ENCODE data around the gene GALNTL6. TPM values are rescaled to one million over a fixed set of nuclear protein-coding genes. Genes with fewer than 3 reads are reported as not detected.
"Not testable (repeated sequence)": the region's sequence is repeated elsewhere in the genome, so short reads cannot be mapped to it uniquely, and the experiment has no call there.

GALNTL6 gene
- total and polyA plus RNA-seq, 7 experiments from 2014 or later: not detected

- ChIA-PET POLR2A (no interaction called here), CTCF (no interaction called here)
- H3K27ac ChIP-seq (ENCODE audit: low read depth, low read length): no peak overlapping the region
- no peaks in the 10 kb centered on the region for H3K36me3 ChIP-seq (ENCODE audit: control insufficient read depth in 2 of 3, insufficient read depth in 3 of 3, low read length in 3 of 3)
- Mint-ChIP-seq H3K4me3 (no peak overlapping the region), H3K36me3 (peaks cover 0 to 5% (median 0%) of the 10 kb centered on the region in 5 donors), H3K4me1 (no peaks in the 10 kb centered on the region), H3K9me3 (peaks cover 2 to 45% (median 11%) of the 10 kb centered on the region in 11 donors), H3K27ac (no peak overlapping the region), H3K27me3 (peaks cover 0 to 13% (median 5%) of the 10 kb centered on the region in 5 donors)
- ATAC-seq (no peak), DNase-seq (no peak)
- H3K27me3 ChIP-seq (ENCODE audit: control insufficient read depth in 2 of 2, insufficient read depth in 2 of 2, low read length in 2 of 2): no peaks in the 10 kb centered on the region
- H3K4me3 ChIP-seq (ENCODE audit: low read length): no peak overlapping the region
- no peaks in the 10 kb centered on the region for H3K4me1 ChIP-seq (ENCODE audit: control insufficient read depth in 2 of 2, insufficient read depth in 2 of 2, low read length in 2 of 2)
- intact Hi-C loops (cut with micrococcal nuclease): no loop called here
- peaks cover 0 to 6% (median 0%) of the 10 kb centered on the region in 3 experiments for H3K9me3 ChIP-seq (ENCODE audit: control insufficient read depth in 2 of 3, low read length in 3 of 3)
Observed at GRCh38 chr4:172895699-172896098, 1082.5 kb downstream of the GALNTL6 start.

GRCh38 chr4:172897046-172897445 is 1083.8 kb downstream of the GALNTL6 start:
- Histone ChIP-seq H3K27me3 (ENCODE audit: control insufficient read depth in 2 of 2, insufficient read depth in 2 of 2, low read length in 2 of 2) (no peaks in the 10 kb centered on the region), H3K27ac (ENCODE audit: low read depth, low read length) (no peak overlapping the region), H3K9me3 (ENCODE audit: control insufficient read depth in 2 of 3, low read length in 3 of 3) (peaks cover 0 to 6% (median 0%) of the 10 kb centered on the region in 3 experiments), H3K4me3 (ENCODE audit: low read length) (no peak overlapping the region), H3K4me1 (ENCODE audit: control insufficient read depth in 2 of 2, insufficient read depth in 2 of 2, low read length in 2 of 2) (no peaks in the 10 kb centered on the region), H3K36me3 (ENCODE audit: control insufficient read depth in 2 of 3, insufficient read depth in 3 of 3, low read length in 3 of 3) (no peaks in the 10 kb centered on the region)
- Mint-ChIP-seq H3K9me3 (peaks cover 0 to 31% (median 11%) of the 10 kb centered on the region in 11 donors), H3K36me3 (peaks cover 0 to 5% (median 0%) of the 10 kb centered on the region in 5 donors), H3K4me1 (no peaks in the 10 kb centered on the region), H3K27me3 (peaks cover 0 to 13% (median 4%) of the 10 kb centered on the region in 5 donors), H3K27ac (no peak overlapping the region), H3K4me3 (no peak overlapping the region)
- no peak for ATAC-seq
- CTCF ChIA-PET: no interaction called here
- intact Hi-C loops (cut with micrococcal nuclease): no loop called here
- POLR2A ChIA-PET: no interaction called here
- no peak for DNase-seq

GRCh38 chr4:172898715-172899114 is 1085.5 kb downstream of the GALNTL6 start:
- H3K27ac Mint-ChIP-seq: no peak overlapping the region
- no peak overlapping the region for H3K4me3 ChIP-seq (ENCODE audit: low read length)
- H3K4me3 Mint-ChIP-seq: no peak overlapping the region
- intact Hi-C loops (cut with micrococcal nuclease): no loop called here
- peaks cover 0 to 5% (median 0%) of the 10 kb centered on the region in 5 donors for H3K36me3 Mint-ChIP-seq
- ChIA-PET POLR2A (no interaction called here), CTCF (no interaction called here)
- H3K27me3 Mint-ChIP-seq: peaks cover 0 to 13% (median 4%) of the 10 kb centered on the region in 5 donors
- peaks cover 0 to 30% (median 11%) of the 10 kb centered on the region in 11 donors for H3K9me3 Mint-ChIP-seq
- H3K27ac ChIP-seq (ENCODE audit: low read depth, low read length): no peak overlapping the region
- H3K4me1 Mint-ChIP-seq: no peaks in the 10 kb centered on the region
- peaks cover 0 to 6% (median 0%) of the 10 kb centered on the region in 3 experiments for H3K9me3 ChIP-seq (ENCODE audit: control insufficient read depth in 2 of 3, low read length in 3 of 3)
- no peaks in the 10 kb centered on the region for H3K36me3 ChIP-seq (ENCODE audit: control insufficient read depth in 2 of 3, insufficient read depth in 3 of 3, low read length in 3 of 3)
- no peak for ATAC-seq
- no peak for DNase-seq
- no peaks in the 10 kb centered on the region for H3K4me1 ChIP-seq (ENCODE audit: control insufficient read depth in 2 of 2, insufficient read depth in 2 of 2, low read length in 2 of 2)
- H3K27me3 ChIP-seq (ENCODE audit: control insufficient read depth in 2 of 2, insufficient read depth in 2 of 2, low read length in 2 of 2): no peaks in the 10 kb centered on the region

GRCh38 chr4:172899861-172900260 is 1086.7 kb downstream of the GALNTL6 start:
- Mint-ChIP-seq H3K27me3 (peaks cover 0 to 13% (median 5%) of the 10 kb centered on the region in 5 donors), H3K27ac (no peak overlapping the region), H3K4me3 (no peak overlapping the region), H3K4me1 (no peaks in the 10 kb centered on the region), H3K9me3 (peaks cover 0 to 20% (median 10%) of the 10 kb centered on the region in 11 donors), H3K36me3 (peaks cover 0 to 5% (median 0%) of the 10 kb centered on the region in 5 donors)
- H3K27ac ChIP-seq (ENCODE audit: low read depth, low read length): no peak overlapping the region
- POLR2A ChIA-PET: no interaction called here
- H3K27me3 ChIP-seq (ENCODE audit: control insufficient read depth in 2 of 2, insufficient read depth in 2 of 2, low read length in 2 of 2): no peaks in the 10 kb centered on the region
- no peaks in the 10 kb centered on the region for H3K36me3 ChIP-seq (ENCODE audit: control insufficient read depth in 2 of 3, insufficient read depth in 3 of 3, low read length in 3 of 3)
- H3K4me3 ChIP-seq (ENCODE audit: low read length): no peak overlapping the region
- intact Hi-C loops (cut with micrococcal nuclease): no loop called here
- ATAC-seq: no peak
- CTCF ChIA-PET: no interaction called here
- no peak for DNase-seq
- H3K4me1 ChIP-seq (ENCODE audit: control insufficient read depth in 2 of 2, insufficient read depth in 2 of 2, low read length in 2 of 2): no peaks in the 10 kb centered on the region
- H3K9me3 ChIP-seq (ENCODE audit: control insufficient read depth in 2 of 3, low read length in 3 of 3): peaks cover 0 to 6% (median 0%) of the 10 kb centered on the region in 3 experiments

- H3K9me3 ChIP-seq (ENCODE audit: control insufficient read depth in 2 of 3, low read length in 3 of 3): peaks cover 0 to 5% (median 0%) of the 10 kb centered on the region in 3 experiments
- ATAC-seq (no peak), DNase-seq (no peak)
- H3K27me3 ChIP-seq (ENCODE audit: control insufficient read depth in 2 of 2, insufficient read depth in 2 of 2, low read length in 2 of 2): no peaks in the 10 kb centered on the region
- Mint-ChIP-seq H3K9me3 (peaks cover 0 to 9% (median 4%) of the 10 kb centered on the region in 11 donors), H3K36me3 (peaks cover 0 to under 1% (median 0%) of the 10 kb centered on the region in 5 donors), H3K27me3 (peaks cover 2 to 18% (median 9%) of the 10 kb centered on the region in 5 donors), H3K4me3 (no peak overlapping the region), H3K27ac (no peak overlapping the region), H3K4me1 (no peaks in the 10 kb centered on the region)
- no peaks in the 10 kb centered on the region for H3K4me1 ChIP-seq (ENCODE audit: control insufficient read depth in 2 of 2, insufficient read depth in 2 of 2, low read length in 2 of 2)
- ChIA-PET CTCF (no interaction called here), POLR2A (no interaction called here)
- intact Hi-C loops (cut with micrococcal nuclease): no loop called here
- H3K27ac ChIP-seq (ENCODE audit: low read depth, low read length): no peak overlapping the region
- no peaks in the 10 kb centered on the region for H3K36me3 ChIP-seq (ENCODE audit: control insufficient read depth in 2 of 3, insufficient read depth in 3 of 3, low read length in 3 of 3)
- no peak overlapping the region for H3K4me3 ChIP-seq (ENCODE audit: low read length)
Observed at GRCh38 chr4:172900900-172901299, 1087.7 kb downstream of the GALNTL6 start.

GRCh38 chr4:172912468-172912867 is 1099.3 kb downstream of the GALNTL6 start:
- H3K4me3 Mint-ChIP-seq; H3K4me3 ChIP-seq (ENCODE audit: low read length); H3K36me3 ChIP-seq (ENCODE audit: control insufficient read depth in 2 of 3, insufficient read depth in 3 of 3, low read length in 3 of 3); intact Hi-C loops (cut with micrococcal nuclease); H3K27ac Mint-ChIP-seq; H3K4me1 Mint-ChIP-seq; POLR2A ChIA-PET; H3K4me1 ChIP-seq (ENCODE audit: control insufficient read depth in 2 of 2, insufficient read depth in 2 of 2, low read length in 2 of 2); ATAC-seq; H3K9me3 ChIP-seq (ENCODE audit: control insufficient read depth in 2 of 3, low read length in 3 of 3); DNase-seq; H3K27me3 ChIP-seq (ENCODE audit: control insufficient read depth in 2 of 2, insufficient read depth in 2 of 2, low read length in 2 of 2); CTCF ChIA-PET; H3K36me3 Mint-ChIP-seq; H3K27ac ChIP-seq (ENCODE audit: low read depth, low read length): not testable (repeated sequence)
- Mint-ChIP-seq H3K27me3 (peaks cover 0 to 12% (median 5%) of the 10 kb centered on the region in 5 donors), H3K9me3 (peaks cover 0 to 13% (median 6%) of the 10 kb centered on the region in 11 donors)

- H3K27ac ChIP-seq (ENCODE audit: low read depth, low read length); H3K4me1 Mint-ChIP-seq; intact Hi-C loops (cut with micrococcal nuclease); H3K4me3 Mint-ChIP-seq; H3K9me3 ChIP-seq (ENCODE audit: control insufficient read depth in 2 of 3, low read length in 3 of 3); H3K4me1 ChIP-seq (ENCODE audit: control insufficient read depth in 2 of 2, insufficient read depth in 2 of 2, low read length in 2 of 2); ATAC-seq; H3K27ac Mint-ChIP-seq; H3K36me3 Mint-ChIP-seq; H3K27me3 Mint-ChIP-seq; POLR2A ChIA-PET; CTCF ChIA-PET; H3K36me3 ChIP-seq (ENCODE audit: control insufficient read depth in 2 of 3, insufficient read depth in 3 of 3, low read length in 3 of 3); H3K27me3 ChIP-seq (ENCODE audit: control insufficient read depth in 2 of 2, insufficient read depth in 2 of 2, low read length in 2 of 2); DNase-seq; H3K4me3 ChIP-seq (ENCODE audit: low read length): not testable (repeated sequence)
- peaks cover 0 to 23% (median 10%) of the 10 kb centered on the region in 11 donors for H3K9me3 Mint-ChIP-seq
Observed at GRCh38 chr4:172917403-172917802, 1104.2 kb downstream of the GALNTL6 start.

Data from naive thymus-derived CD4-positive, alpha-beta T cell (primary cell).